Lung (tissue), 12 donors: ENCODE data around the gene CD86. TPM values are rescaled to one million over a fixed set of nuclear protein-coding genes. Genes with fewer than 3 reads are reported as not detected.

ENCODE experiments used
- ATAC-seq: fragments of 200-7000 bp; cut with Tn5 transposase; one replicate; pipeline ENCODE4 v1.9.1; 2020; ENCODE audit warnings: moderate number of reproducible peaks; ENCODE audit not compliant: insufficient read depth, low FRiP score
- DNase-seq, 3 donors: peaks; one replicate each; pipeline ENCODE4 v3.0.0-alpha.2; 2013 to 2017
- H3K27ac ChIP-seq, 2 donors: one replicate each; pipeline ENCODE4 v1.5.1; 2013; ENCODE audit warnings: mild to moderate bottlenecking in 2 of 2, moderate library complexity in 2 of 2, control low read depth in 1 of 2, inconsistent platforms in 1 of 2, low read depth in 1 of 2, low read length in 1 of 2
- H3K27me3 ChIP-seq, 3 donors: one replicate each; pipeline ENCODE4 v1.5.1; 2013; ENCODE audit warnings: low read length in 2 of 3; ENCODE audit not compliant: control insufficient read depth in 3 of 3, insufficient read depth in 3 of 3
- H3K36me3 ChIP-seq, 4 donors: one replicate each; pipeline ENCODE4 v1.5.1; 2013; ENCODE audit warnings: low read length in 4 of 4, mild to moderate bottlenecking in 1 of 4, moderate library complexity in 1 of 4; ENCODE audit not compliant: control insufficient read depth in 4 of 4, insufficient read depth in 4 of 4
- H3K4me1 ChIP-seq, 5 donors: one replicate each; pipeline ENCODE4 v1.5.1; 2013; ENCODE audit warnings: low read length in 5 of 5, mild to moderate bottlenecking in 2 of 5, moderate library complexity in 1 of 5; ENCODE audit not compliant: control insufficient read depth in 5 of 5, insufficient read depth in 5 of 5
- H3K4me3 ChIP-seq: one replicate; pipeline ENCODE4 v1.5.1; 2013; ENCODE audit warnings: mild to moderate bottlenecking, control low read depth, moderate library complexity
- H3K9ac ChIP-seq, 2 donors: one replicate each; pipeline ENCODE4 v1.5.1; 2013; ENCODE audit warnings: low read length in 2 of 2, control low read depth in 1 of 2; ENCODE audit not compliant: insufficient read depth in 1 of 2
- H3K9me3 ChIP-seq, 4 donors: one replicate each; pipeline ENCODE4 v1.5.1; 2013; ENCODE audit warnings: low read length in 3 of 4, mild to moderate bottlenecking in 1 of 4, moderate library complexity in 1 of 4; ENCODE audit not compliant: control insufficient read depth in 4 of 4, insufficient read depth in 3 of 4
- CTCF ChIP-seq: IDR thresholded peaks from 2 replicates; pipeline ENCODE4 v1.5.1; 2012; ENCODE audit warnings: mild to moderate bottlenecking; ENCODE audit errors: control extremely low read depth, extremely low read depth
- WGBS, 2 donors: extraction: QIAGEN DNeasy Blood & Tissue Kit; methylation state at CpG; one replicate each; pipeline ENCODE4 v1.1.7; 2013; 5-methylcytosine and 5-hydroxymethylcytosine counted together
- polyA plus RNA-seq, 2 donors: library from polyadenylated mRNA; stranded (reverse); fragments of 200-250 nt; gene quantifications; one replicate each; pipeline ENCODE4 v1.2.1, GENCODE V29; 2013
- total RNA-seq, 2 donors: library from RNA; depleted of rRNA in 1 of 2; stranded (reverse); fragments of >200 nt in 1 of 2; gene quantifications; one replicate each; pipeline ENCODE4 v1.2.1, GENCODE V29; 2014 to 2021
- donor health status: control.
- donor health status: control.
- donor health status: Bipolar disorder and iron deficiency.
- donor health status: healthy.
- donor health status: DM: yes; HTN: yes; CAD: no.

CD86 gene
- total and polyA plus RNA-seq, 4 donors, result 8.0 to 11.5 (median 10.7) TPM

- Histone ChIP-seq H3K4me3 (no peak overlapping the region), H3K36me3 (no peaks in the 10 kb centered on the region), H3K27ac (no peak overlapping the region), H3K27me3 (no peaks in the 10 kb centered on the region), H3K4me1 (peaks cover 0 to 3% (median 0%) of the 10 kb centered on the region in 5 donors), H3K9ac (no peak overlapping the region), H3K9me3 (no peaks in the 10 kb centered on the region)
- DNase-seq (no peak), ATAC-seq (no peak)
- WGBS, 2 donors, result 76% methylated on average over 3 of the region's 3 CpGs
- no peak for TF ChIP-seq CTCF
Measured at GRCh38 chr3:122088531-122088930, 33.4 kb downstream of the CD86 start.

- Histone ChIP-seq H3K4me3 (no peak overlapping the region), H3K36me3 (no peaks in the 10 kb centered on the region), H3K9ac (no peak overlapping the region), H3K27ac (no peak overlapping the region), H3K9me3 (no peaks in the 10 kb centered on the region), H3K27me3 (no peaks in the 10 kb centered on the region), H3K4me1 (peaks cover 0 to 3% (median 0%) of the 10 kb centered on the region in 5 donors)
- DNase-seq, result no peak
- ATAC-seq, result no peak
- no peak for TF ChIP-seq CTCF
- 63 to 69% methylated on average over 4 of the region's 4 CpGs for WGBS, 2 donors
Measured at GRCh38 chr3:122091602-122092295, 36.6 kb downstream of the CD86 start.

GRCh38 chr3:122092460-122093165, 37.5 kb downstream of the CD86 start:
- DNase-seq (no peak), ATAC-seq (no peak)
- Histone ChIP-seq H3K9ac (no peak overlapping the region), H3K4me3 (no peak overlapping the region), H3K27me3 (no peaks in the 10 kb centered on the region), H3K9me3 (no peaks in the 10 kb centered on the region), H3K36me3 (no peaks in the 10 kb centered on the region), H3K4me1 (peaks cover 0 to 3% (median 0%) of the 10 kb centered on the region in 5 donors), H3K27ac (no peak overlapping the region)
- no peak for TF ChIP-seq CTCF
- WGBS, 2 donors, result 34 to 42% methylated on average over 2 of the region's 2 CpGs
